Measurements from ENCODE around the gene DEPDC5. TPM values are rescaled to one million over a fixed set of nuclear protein-coding genes. Genes with fewer than 3 reads are reported as not detected.
"Not testable (repeated sequence)": the region's sequence is repeated elsewhere in the genome, so short reads cannot be mapped to it uniquely, and the experiment has no call there.

Gene DEPDC5
- total and polyA plus RNA-seq, 2 of the 8 experiments (the other 6 are each of a cell fraction or from before 2014, with no cell fraction given), result 18.3 to 26.5 TPM

GRCh38 chr22:31814942-31815341 lies 61.1 kb downstream of the DEPDC5 start (continued):
- TF ChIP-seq HDAC2 (IDR thresholded peaks at IDR 0.05; ENCODE audit: borderline replicate concordance in 1 of 2, low read depth in 2 of 2, low read length in 2 of 2), result no peak
- no peak for TF ChIP-seq TAF7 (optimal IDR thresholded peaks at IDR 0.05; ENCODE audit: borderline replicate concordance, low read depth, low read length)
- no peak for TF ChIP-seq SP4 (IDR thresholded peaks at IDR 0.05; ENCODE audit: low read length)
- TF ChIP-seq KDM4A (IDR thresholded peaks at IDR 0.05; ENCODE audit: low read depth, low read length, severe bottlenecking), result no peak
- no peak for TF ChIP-seq SUZ12 (IDR thresholded peaks at IDR 0.05; ENCODE audit: low read length)
- TF ChIP-seq CEBPB (IDR thresholded peaks at IDR 0.05; ENCODE audit: low read depth, low read length), result no peak

DNA sequence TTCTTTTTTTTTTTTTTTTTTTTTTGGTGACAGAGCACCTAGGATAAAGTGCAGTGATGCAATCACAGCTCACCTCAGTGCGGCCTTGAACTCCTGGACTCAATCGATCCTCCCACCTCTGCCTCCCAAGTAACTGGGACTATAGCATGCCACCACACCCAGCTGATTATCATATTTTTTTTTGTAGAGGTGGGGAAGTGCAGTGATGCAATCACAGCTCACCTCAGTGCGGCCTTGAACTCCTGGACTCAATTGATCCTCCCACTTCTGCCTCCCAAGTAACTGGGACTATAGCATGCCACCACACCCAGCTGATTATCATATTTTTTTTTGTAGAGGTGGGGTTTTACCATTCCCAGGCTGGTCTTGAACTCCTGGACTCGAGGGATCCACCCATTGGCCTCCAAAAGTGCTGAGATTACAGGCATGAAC lies 61.6 kb downstream of the DEPDC5 start:
- not testable (repeated sequence) for H4K20me1 ChIP-seq (replicated peaks in 1 of 2; ENCODE audit: control insufficient read depth in 1 of 2, insufficient read depth in 2 of 2, low read length in 2 of 2); H3K9ac ChIP-seq (replicated peaks in 1 of 4; ENCODE audit: extremely low read depth in 1 of 4, low read depth in 3 of 4, low read length in 3 of 4); H3K14ac ChIP-seq (ENCODE audit: insufficient read length); H3K79me2 ChIP-seq (ENCODE audit: control insufficient read depth in 1 of 2, insufficient read depth in 2 of 2, low read length in 2 of 2); H3K4me3 ChIP-seq (ENCODE audit: extremely low read depth in 1 of 4, insufficient read depth in 2 of 4, low read depth in 3 of 4, low read length in 4 of 4); H3K56ac ChIP-seq (replicated peaks; ENCODE audit: insufficient read length, low read depth, low read length); H2BK20ac ChIP-seq (ENCODE audit: low read length); H3K23me2 ChIP-seq (ENCODE audit: low read depth, low read length); H2BK5ac ChIP-seq (ENCODE audit: low read depth, low read length); H3K27ac ChIP-seq (ENCODE audit: low read depth, low read length); H2BK120ac ChIP-seq (replicated peaks; ENCODE audit: low read depth, low read length); DNase-seq (ENCODE audit: low read depth in 1 of 2, low spot score in 2 of 2); H4K8ac ChIP-seq (ENCODE audit: extremely low read depth, insufficient read depth, low read length); H2BK15ac ChIP-seq (ENCODE audit: low read length); H3K9me3 ChIP-seq (ENCODE audit: insufficient read depth in 2 of 2, low read depth in 1 of 2, low read length in 1 of 2); H4K91ac ChIP-seq (replicated peaks; ENCODE audit: insufficient read length, low read length); H4K5ac ChIP-seq (ENCODE audit: insufficient read length, low read depth, low read length); H2BK12ac ChIP-seq (ENCODE audit: low read depth, low read length); H2AK5ac ChIP-seq (ENCODE audit: low read depth, low read length); H3K4me2 ChIP-seq (ENCODE audit: insufficient read depth in 1 of 2, low read depth in 2 of 2, low read length in 2 of 2); H3K23ac ChIP-seq (ENCODE audit: insufficient read length); H2AFZ ChIP-seq (ENCODE audit: low read length); FAIRE-seq; H3K4ac ChIP-seq (replicated peaks; ENCODE audit: insufficient read length, low read depth, low read length); H3K18ac ChIP-seq (ENCODE audit: extremely low read depth, low read length); H3K4me1 ChIP-seq (replicated peaks in 1 of 4; ENCODE audit: control insufficient read depth in 3 of 4, insufficient read depth in 4 of 4, low read length in 3 of 4); H3K79me1 ChIP-seq (ENCODE audit: low read depth, low read length); H3K27me3 ChIP-seq (replicated peaks in 1 of 4; ENCODE audit: control insufficient read depth in 3 of 4, extremely low read depth in 1 of 4, insufficient read depth in 3 of 4, low read length in 3 of 4)
- peaks cover 0 to 28% (median 24%) of the 10 kb centered on the region in 4 experiments; a peak in 7 of 8 replicates for H3K36me3 ChIP-seq (ENCODE audit: control insufficient read depth in 2 of 4, insufficient read depth in 4 of 4, low read length in 3 of 4)
- 86% methylated on average over 4 of the region's 4 CpGs; no CpG with 5 or more reads in 1 of the 2 experiments for WGBS, 2 experiments (ENCODE audit: extremely low coverage in 1 of 2, insufficient coverage in 1 of 2, insufficient read length in 1 of 2, insufficient replicate concordance in 2 of 2, low coverage in 1 of 2, low lambda C conversion rate in 2 of 2, missing lambda C conversion rate in 1 of 2)
- ChIA-PET CTCF (ENCODE audit: partially characterized antibody) (interaction anchor here (0.8 to 1.5 kb wide), 3 partner anchors 10 to 155 kb away, joined by 3 to 4 read pairs (median 3); no protein-coding TSS in a partner anchor), POLR2A (ENCODE audit: partially characterized antibody) (interaction anchor here (0.6 kb wide), 1 partner anchor 33 kb away, joined by 5 read pairs; no protein-coding TSS in a partner anchor)
